Heart left ventricle (tissue), 16 donors: Measurements from ENCODE around the gene PCDHA9. TPM values are rescaled to one million over a fixed set of nuclear protein-coding genes. Genes with fewer than 3 reads are reported as not detected.
"Not testable (repeated sequence)": the region's sequence is repeated elsewhere in the genome, so short reads cannot be mapped to it uniquely, and the experiment has no call there.

ENCODE experiments used
- ATAC-seq, 4 donors: fragments of 200-7000 bp; cut with Tn5 transposase; one replicate each; pipeline ENCODE4 v1.9.1; 2020 to 2022; ENCODE audit warnings: moderate library complexity in 4 of 4, mild to moderate bottlenecking in 3 of 4, moderate number of reproducible peaks in 1 of 4
- DNase-seq, 5 donors: peaks; one replicate each; pipeline ENCODE4 v3.0.0-alpha.2; 2020
- H3K27ac ChIP-seq, 12 donors: fragments of 200-600 bp; sonication (generic) in 4 of 12; one replicate each; pipeline versions ENCODE4 v1.5.0 to v1.8.0; 2016 to 2022; ENCODE audit warnings: mild to moderate bottlenecking in 2 of 12
- H3K27me3 ChIP-seq, 9 donors: fragments of 200-600 bp; sonication (generic) in 2 of 9; one replicate each; pipeline versions ENCODE4 v1.5.1 to v1.8.0; 2016 to 2022; ENCODE audit warnings: mild to moderate bottlenecking in 3 of 9
- H3K36me3 ChIP-seq, 9 donors: fragments of 200-600 bp; sonication (generic) in 2 of 9; one replicate each; pipeline versions ENCODE4 v1.5.0 to v1.8.0; 2018 to 2022; ENCODE audit warnings: mild to moderate bottlenecking in 2 of 9
- H3K4me1 ChIP-seq, 12 donors: fragments of 200-600 bp; sonication (generic) in 4 of 12; one replicate each; pipeline versions ENCODE4 v1.5.0 to v1.8.0; 2016 to 2022; ENCODE audit warnings: mild to moderate bottlenecking in 3 of 12
- H3K4me3 ChIP-seq, 12 donors: fragments of 200-600 bp; sonication (generic) in 4 of 12; one replicate each; pipeline versions ENCODE4 v1.5.0 to v1.8.0; 2017 to 2022; ENCODE audit warnings: mild to moderate bottlenecking in 9 of 12, moderate library complexity in 4 of 12
- H3K9me3 ChIP-seq, 12 donors: fragments of 200-600 bp; sonication (generic) in 4 of 12; one replicate each; pipeline versions ENCODE4 v1.5.0 to v1.8.0; 2016 to 2022; ENCODE audit warnings: mild to moderate bottlenecking in 1 of 12
- POLR2A ChIP-seq, 2 donors: fragments of 450-650 bp; IDR thresholded peaks; one replicate each; pipeline ENCODE4 v1.6.1; 2017; ENCODE audit warnings: antibody characterized with exemption in 2 of 2, mild to moderate bottlenecking in 2 of 2, moderate library complexity in 2 of 2
- WGBS, 4 donors: extraction: QIAGEN DNeasy Blood & Tissue Kit in 2 of 4; methylation state at CpG; one replicate each; pipeline versions ENCODE4 v1.1.5 to v1.1.7; 2013 to 2018; 5-methylcytosine and 5-hydroxymethylcytosine counted together
- intact Hi-C, 10 donors: fragments of 100-400 bp; cut with DNase I; formaldehyde crosslinking; loops; one replicate each; pipeline versions ENCODE4 v1.11.1 to v1.14.2; 2022
- polyA plus RNA-seq, 2 donors: library from polyadenylated mRNA; stranded (reverse); fragments of 200-250 nt; gene quantifications; one replicate each; pipeline ENCODE4 v1.2.3, GENCODE V29; 2013
- total RNA-seq, 9 donors: library from RNA; depleted of rRNA in 2 of 9; stranded (reverse); fragments of >200 nt in 2 of 9; fragmentation: NEBNext Ultra II Directional in 3 of 9; extraction: Animal tissue kit (Norgen Biotek cat#: 25700) in 3 of 9; gene quantifications; one replicate each; pipeline versions ENCODE4 v1.1.0 to v1.2.4, GENCODE V29; 2016 to 2023
- TF ChIP-seq, protein P1 (sequence below), 12 donors: fragments of 200-600 bp; sonication (generic) in 4 of 12; IDR thresholded peaks; one replicate each; pipeline versions ENCODE4 v1.5.0 to v1.8.0; 2018 to 2022; ENCODE audit warnings: antibody characterized with exemption in 12 of 12, mild to moderate bottlenecking in 5 of 12
- donor health status: ischemic (EF 13 %, LVEDD 7.1; RV severe dilation, severe dysfunction).
- donor health status: healthy with polysubstance abuse.
- donor health status: DM: no; HTN: yes; CAD: no.
- donor health status: DM: no; HTN: no; CAD: no.
- donor health status: ischemic (EF 25% LVEDD 6.9; RV normal size, moderate dysfunction).
- donor health status: ischemic (EF 25% LVEDD 5.7; RV mildly dilated, moderate dysfunction).
- donor health status: healthy.
- donor health status: DM: yes; HTN: yes; CAD: no.
- donor health status: ischemic (EF 35%, LVEDD 5.7; RV mildly dilated, moderate dysfunction).
- donor health status: nonischemic (EF 11% LVEDD 7.7; RV severe dilation, severe dysfunction).
- donor health status: DM: yes; HTN: yes; CAD: no.
- donor health status: PGD.
- donor health status: ischemic (EF 29% LVEDD 5.4; RV normal size, mild dysfunction).
- donor health status: nonischemic (EF 23%, LVEDD 6.1; RV moderate dilation, normal function).

PCDHA9 gene
- total and polyA plus RNA-seq, 11 donors, result 0.07 to 0.15 (median 0.08) TPM; not detected in 8

- Histone ChIP-seq H3K27me3 (peaks cover 0 to 38% (median 6%) of the 10 kb centered on the region in 9 donors), H3K36me3 (no peaks in the 10 kb centered on the region)
Measured at GRCh38 chr5:140802781-140803271, 45.4 kb upstream of the PCDHA9 start.

DNA sequence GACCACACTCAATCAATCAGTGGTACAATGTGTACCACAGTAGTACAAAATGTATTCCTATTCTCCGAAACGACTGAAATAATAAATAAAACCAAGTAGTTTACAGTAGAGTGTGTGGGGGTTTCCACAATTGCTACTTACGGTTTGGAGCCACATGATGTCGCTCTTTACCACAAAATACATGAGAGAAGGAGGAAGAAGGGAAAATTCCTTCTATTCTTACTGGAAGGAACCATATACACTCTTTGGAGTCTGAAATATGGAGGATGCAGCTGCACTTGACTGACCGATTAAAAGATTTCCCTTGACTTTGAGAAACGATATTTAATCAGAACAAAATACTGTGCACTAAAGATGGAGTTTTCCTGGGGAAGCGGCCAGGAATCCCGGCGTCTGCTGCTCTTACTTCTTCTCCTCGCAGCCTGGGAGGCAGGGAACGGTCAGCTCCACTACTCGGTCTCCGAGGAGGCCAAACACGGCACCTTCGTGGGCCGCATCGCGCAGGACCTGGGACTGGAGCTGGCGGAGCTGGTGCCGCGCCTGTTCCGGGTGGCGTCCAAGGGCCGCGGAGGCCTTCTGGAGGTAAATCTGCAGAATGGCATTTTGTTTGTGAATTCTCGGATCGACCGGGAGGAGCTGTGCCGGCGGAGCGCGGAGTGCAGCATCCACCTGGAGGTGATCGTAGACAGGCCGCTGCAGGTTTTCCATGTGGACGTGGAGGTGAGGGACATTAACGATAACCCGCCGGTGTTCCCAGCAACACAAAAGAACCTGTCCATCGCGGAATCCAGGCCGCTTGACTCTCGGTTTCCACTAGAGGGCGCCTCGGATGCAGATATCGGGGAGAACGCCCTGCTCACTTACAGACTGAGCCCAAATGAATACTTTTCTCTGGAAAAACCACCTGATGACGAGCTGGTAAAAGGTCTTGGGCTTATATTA is 41.1 kb upstream of the PCDHA9 start, which contains the start of gene PCDHA4:
Gene PCDHA4, plus strand, starts transcription at position 235 of the 942 bp plus-strand sequence.
- 14 to 18% (median 16%) methylated on average over 25 to 45 of the region's 47 CpGs for WGBS, 4 donors
- peak within 1 kb of the TSS in 10 of 12 donors; percentile 23 to 56 (median 37) for H3K4me3 ChIP-seq
- H3K27me3 ChIP-seq, result peaks cover 0 to 37% (median 6%) of the 10 kb centered on the region in 9 donors
- peaks cover 0 to 58% (median 15%) of the 10 kb centered on the region in 12 donors for H3K9me3 ChIP-seq
- no peaks in the 10 kb centered on the region for H3K36me3 ChIP-seq
- ATAC-seq (peak in 2 of 4 donors; percentile 52), DNase-seq (no peak)
- H3K4me1 ChIP-seq, result no peaks in the 10 kb centered on the region
- no peak for TF ChIP-seq POLR2A (IDR thresholded peaks at IDR 0.05)
- TF ChIP-seq, protein P1, sequence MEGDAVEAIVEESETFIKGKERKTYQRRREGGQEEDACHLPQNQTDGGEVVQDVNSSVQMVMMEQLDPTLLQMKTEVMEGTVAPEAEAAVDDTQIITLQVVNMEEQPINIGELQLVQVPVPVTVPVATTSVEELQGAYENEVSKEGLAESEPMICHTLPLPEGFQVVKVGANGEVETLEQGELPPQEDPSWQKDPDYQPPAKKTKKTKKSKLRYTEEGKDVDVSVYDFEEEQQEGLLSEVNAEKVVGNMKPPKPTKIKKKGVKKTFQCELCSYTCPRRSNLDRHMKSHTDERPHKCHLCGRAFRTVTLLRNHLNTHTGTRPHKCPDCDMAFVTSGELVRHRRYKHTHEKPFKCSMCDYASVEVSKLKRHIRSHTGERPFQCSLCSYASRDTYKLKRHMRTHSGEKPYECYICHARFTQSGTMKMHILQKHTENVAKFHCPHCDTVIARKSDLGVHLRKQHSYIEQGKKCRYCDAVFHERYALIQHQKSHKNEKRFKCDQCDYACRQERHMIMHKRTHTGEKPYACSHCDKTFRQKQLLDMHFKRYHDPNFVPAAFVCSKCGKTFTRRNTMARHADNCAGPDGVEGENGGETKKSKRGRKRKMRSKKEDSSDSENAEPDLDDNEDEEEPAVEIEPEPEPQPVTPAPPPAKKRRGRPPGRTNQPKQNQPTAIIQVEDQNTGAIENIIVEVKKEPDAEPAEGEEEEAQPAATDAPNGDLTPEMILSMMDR (IDR thresholded peaks at IDR 0.05), result peak in 9 of 12 donors; percentile 14 to 50 (median 33)
- intact Hi-C loops, result loop anchor here in 3 of 10 donors (5.0 to 10.0 kb wide), 2 partner anchors 235 to 238 kb away; no protein-coding TSS in a partner anchor
- H3K27ac ChIP-seq, result no peak within 1 kb of the TSS

More at GRCh38 chr5:140802781-140803271, 45.4 kb upstream of the PCDHA9 start:
- no peak for ATAC-seq
- H3K9me3 ChIP-seq, result peaks cover 0 to 60% (median 17%) of the 10 kb centered on the region in 12 donors
- no peak overlapping the region for H3K27ac ChIP-seq
- WGBS, 4 donors, result 32 to 47% (median 43%) methylated on average over 24 to 53 of the region's 53 CpGs
- H3K4me3 ChIP-seq, result no peak overlapping the region
- H3K4me1 ChIP-seq, result no peaks in the 10 kb centered on the region
- DNase-seq, result peak in 1 of 5 donors; percentile 55
- intact Hi-C loops, result loop anchor here in 2 of 10 donors (10.0 kb wide), 1 partner anchor 242 kb away; no protein-coding TSS in a partner anchor
- no peak for TF ChIP-seq POLR2A (IDR thresholded peaks at IDR 0.05)
- TF ChIP-seq, protein P1 (IDR thresholded peaks at IDR 0.05), result no peak

GRCh38 chr5:140808241-140808888 is 39.8 kb upstream of the PCDHA9 start:
- Histone ChIP-seq H3K9me3 (peaks cover 0 to 46% (median 9%) of the 10 kb centered on the region in 12 donors), H3K27me3 (peaks cover 0 to 24% (median 0%) of the 10 kb centered on the region in 9 donors)
- 50 to 73% (median 60%) methylated on average over 34 to 62 of the region's 62 CpGs for WGBS, 4 donors
- not testable (repeated sequence) for H3K4me1 ChIP-seq, H3K36me3 ChIP-seq, ATAC-seq, H3K4me3 ChIP-seq, DNase-seq, H3K27ac ChIP-seq
- intact Hi-C loops, result loop anchor here in 3 of 10 donors (5.0 to 10.0 kb wide), 2 partner anchors 234 to 236 kb away; no protein-coding TSS in a partner anchor

DNA sequence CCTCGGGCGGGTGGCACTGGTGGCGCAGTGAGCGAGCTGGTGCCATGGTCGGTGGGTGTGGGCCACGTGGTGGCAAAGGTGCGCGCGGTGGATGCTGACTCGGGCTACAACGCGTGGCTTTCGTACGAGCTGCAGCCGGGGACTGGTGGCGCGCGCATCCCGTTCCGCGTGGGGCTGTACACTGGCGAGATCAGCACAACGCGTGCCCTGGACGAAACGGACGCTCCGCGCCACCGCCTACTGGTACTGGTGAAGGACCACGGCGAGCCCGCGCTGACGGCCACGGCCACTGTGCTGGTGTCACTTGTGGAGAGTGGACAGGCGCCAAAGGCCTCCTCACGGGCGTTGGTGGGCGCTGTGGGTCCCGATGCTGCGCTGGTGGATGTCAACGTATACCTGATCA is 39.3 kb upstream of the PCDHA9 start:
- no peak overlapping the region for H3K27ac ChIP-seq
- intact Hi-C loops, result loop anchor here in 3 of 10 donors (5.0 to 10.0 kb wide), 2 partner anchors 233 to 236 kb away; no protein-coding TSS in a partner anchor
- DNase-seq (peak in 1 of 5 donors; percentile 51), ATAC-seq (no peak)
- H3K36me3 ChIP-seq, result no peaks in the 10 kb centered on the region
- H3K4me1 ChIP-seq, result no peaks in the 10 kb centered on the region
- peaks cover 0 to 44% (median 9%) of the 10 kb centered on the region in 12 donors for H3K9me3 ChIP-seq
- 59 to 76% (median 66%) methylated on average over 21 to 43 of the region's 43 CpGs for WGBS, 4 donors
- TF ChIP-seq, protein P1 (IDR thresholded peaks at IDR 0.05), result no peak
- no peak for TF ChIP-seq POLR2A (IDR thresholded peaks at IDR 0.05)
- H3K27me3 ChIP-seq, result peaks cover 0 to 22% (median 0%) of the 10 kb centered on the region in 9 donors
- H3K4me3 ChIP-seq, result no peak overlapping the region
